HG03378 (cell line): ENCODE results near the gene NUDT1.
"Not testable (repeated sequence)": the region's sequence is repeated elsewhere in the genome, so short reads cannot be mapped to it uniquely, and the experiment has no call there.

Experiments used
- ATAC-seq: cut with Tn5 transposase; IDR thresholded peaks from one replicate; pipeline ENCODE4 v1.9.1; 2021; ENCODE audit warnings: mild to moderate bottlenecking, moderate library complexity; ENCODE audit not compliant: unreplicated experiment

The NUDT1 gene

DNA sequence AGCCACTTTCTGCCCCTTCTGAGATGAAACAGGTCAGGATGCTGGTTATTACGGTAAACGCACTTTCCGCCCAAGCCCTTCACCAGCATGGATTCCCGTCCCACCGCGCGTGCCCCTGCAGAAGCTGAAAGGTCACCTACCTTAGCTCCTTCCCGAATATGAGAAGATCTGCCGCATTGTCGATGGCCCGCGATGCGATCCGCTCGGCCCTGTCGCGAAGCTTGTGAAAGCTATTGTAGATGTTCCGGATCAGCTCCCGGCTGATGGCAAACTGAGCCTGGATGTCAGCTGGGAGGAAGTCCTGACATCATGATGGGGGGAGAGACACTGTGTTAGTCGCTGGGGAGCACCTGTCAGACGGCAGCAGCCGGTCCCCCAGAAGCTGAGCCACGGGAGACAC, 22.1 kb downstream of the NUDT1 start:
- no peak for ATAC-seq

GRCh38 chr7:2266911-2267310, 24.9 kb downstream of the NUDT1 start:
- no peak for ATAC-seq

- ATAC-seq: not testable (repeated sequence)
Measured at GRCh38 chr7:2269089-2269990, 27.3 kb downstream of the NUDT1 start.

DNA sequence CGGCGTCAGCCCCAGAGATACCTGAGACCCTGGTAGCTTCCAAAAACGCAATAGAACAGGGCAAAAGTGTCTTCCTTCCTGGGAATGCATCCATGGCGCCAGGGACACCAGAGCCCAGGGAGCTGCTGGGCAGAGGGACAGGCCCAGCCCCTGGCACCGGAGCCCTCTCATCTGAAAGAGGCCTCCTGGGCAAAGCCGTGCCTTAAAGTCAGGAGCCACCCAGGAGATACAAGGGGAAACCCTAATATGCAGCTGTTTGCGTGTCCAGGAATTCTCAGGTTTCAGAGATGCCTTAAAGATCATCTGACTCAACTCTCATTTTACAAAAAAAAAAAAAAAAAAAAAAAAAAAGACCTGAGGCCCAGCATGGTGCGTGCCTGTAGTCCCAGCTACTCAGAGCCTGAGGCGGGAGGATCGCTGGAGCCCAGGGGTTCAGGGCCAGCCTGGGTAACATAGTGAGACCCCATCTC, 28.0 kb downstream of the NUDT1 start:
- ATAC-seq: no peak

DNA sequence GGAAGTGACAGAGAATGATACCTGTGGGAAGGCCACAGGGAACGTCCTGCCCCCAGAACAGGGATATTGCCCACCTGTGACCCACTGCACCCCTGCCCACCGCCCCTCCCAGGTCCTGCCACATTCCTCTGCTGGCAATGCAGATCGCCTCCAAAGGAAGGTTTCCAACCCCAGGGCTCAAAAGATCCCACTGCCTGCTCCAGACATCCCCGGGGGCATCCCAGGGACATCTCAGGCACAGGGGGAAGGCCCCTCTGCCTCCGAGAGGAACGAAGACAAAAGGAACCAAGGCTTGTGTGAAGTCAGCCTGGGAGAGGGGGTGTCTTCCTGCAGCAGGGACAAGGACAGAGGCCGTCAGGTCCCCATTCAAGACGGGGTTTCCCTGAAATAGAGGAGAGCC, 28.5 kb downstream of the NUDT1 start:
- no peak for ATAC-seq

- no peak for ATAC-seq
Measured at GRCh38 chr7:2271273-2272026, 29.4 kb downstream of the NUDT1 start.

DNA sequence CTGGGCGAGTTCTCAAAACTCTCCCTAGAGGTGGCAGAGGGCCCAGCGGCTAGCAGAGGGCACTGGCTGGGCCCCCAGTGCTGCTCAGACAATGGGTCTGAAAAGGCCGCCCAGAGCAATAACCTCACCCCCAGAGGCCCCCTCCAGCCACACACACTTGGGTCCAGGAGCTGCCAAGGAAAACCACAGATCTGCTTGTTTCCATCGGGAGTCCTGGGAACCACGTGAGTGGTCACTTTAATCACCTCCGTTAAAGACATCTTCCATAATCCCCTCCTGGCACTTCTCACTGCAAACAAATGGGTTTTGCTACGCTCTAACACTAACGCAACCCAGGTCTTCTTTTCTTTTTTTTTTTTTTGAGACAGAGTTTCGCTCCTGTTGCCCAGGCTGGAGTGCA, 30.0 kb downstream of the NUDT1 start:
- no peak for ATAC-seq

- no peak for ATAC-seq
Measured at GRCh38 chr7:2273866-2274265, 31.8 kb downstream of the NUDT1 start.

GRCh38 chr7:2274666-2275065, 32.6 kb downstream of the NUDT1 start:
- ATAC-seq: no peak

DNA sequence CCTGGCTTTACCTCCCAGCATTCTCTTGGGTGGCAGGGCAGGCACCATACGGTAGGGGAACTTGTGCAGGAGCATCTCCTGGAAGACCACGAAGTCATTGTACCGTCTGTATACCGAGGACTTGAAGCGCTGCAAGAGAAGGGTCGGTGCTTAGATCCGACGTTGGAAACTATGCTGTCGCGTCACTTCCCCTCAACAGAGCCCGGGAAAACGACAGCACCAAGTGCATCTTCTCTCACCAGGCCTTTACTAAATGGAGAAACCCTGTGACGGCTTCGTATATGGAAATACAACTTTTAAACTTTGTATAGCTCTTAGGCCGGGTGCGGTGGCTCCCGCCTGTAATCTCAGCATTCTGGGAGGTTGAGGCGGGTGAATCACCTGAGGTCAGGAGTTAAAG, 33.1 kb downstream of the NUDT1 start:
- ATAC-seq: no peak

DNA sequence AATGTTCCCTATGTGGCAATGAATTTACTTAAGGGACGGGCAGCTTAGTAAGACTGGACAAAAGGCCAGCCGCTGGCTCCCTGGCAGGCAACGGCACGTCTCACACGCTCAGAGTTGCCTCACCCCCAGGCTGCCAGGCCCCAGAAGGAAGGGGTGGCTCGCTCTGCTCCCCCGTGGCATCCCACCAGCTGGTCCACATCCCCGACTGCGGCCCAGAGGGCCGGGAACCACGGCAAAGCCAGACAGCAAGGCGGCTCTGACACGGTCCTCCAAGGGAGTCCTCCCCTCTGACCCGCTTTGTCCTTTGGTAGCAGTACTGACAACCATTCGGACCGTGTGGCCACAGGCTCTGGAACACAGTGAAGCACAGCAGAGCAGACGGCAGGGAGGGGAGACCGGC, 34.1 kb downstream of the NUDT1 start:
- no peak for ATAC-seq

DNA sequence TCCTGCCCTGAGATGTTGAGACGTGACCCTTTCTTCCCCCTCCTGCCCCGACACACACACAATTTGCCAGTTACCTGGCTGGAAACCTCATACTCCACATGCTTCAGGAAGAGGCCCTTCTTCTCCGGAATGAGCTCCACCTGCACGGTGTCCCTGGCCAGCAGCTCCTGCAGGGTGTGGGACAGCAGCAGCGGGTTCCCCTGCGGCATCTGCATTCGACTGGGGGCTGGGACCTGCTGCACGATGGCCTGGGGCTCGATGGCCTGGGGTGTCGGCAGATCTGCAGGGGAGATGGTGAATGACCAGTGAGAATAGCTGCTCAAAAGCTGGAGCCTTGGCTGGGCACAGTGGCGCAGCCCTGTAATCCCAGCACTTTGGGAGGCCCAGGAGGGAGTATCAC, 36.0 kb downstream of the NUDT1 start:
- no peak for ATAC-seq

DNA sequence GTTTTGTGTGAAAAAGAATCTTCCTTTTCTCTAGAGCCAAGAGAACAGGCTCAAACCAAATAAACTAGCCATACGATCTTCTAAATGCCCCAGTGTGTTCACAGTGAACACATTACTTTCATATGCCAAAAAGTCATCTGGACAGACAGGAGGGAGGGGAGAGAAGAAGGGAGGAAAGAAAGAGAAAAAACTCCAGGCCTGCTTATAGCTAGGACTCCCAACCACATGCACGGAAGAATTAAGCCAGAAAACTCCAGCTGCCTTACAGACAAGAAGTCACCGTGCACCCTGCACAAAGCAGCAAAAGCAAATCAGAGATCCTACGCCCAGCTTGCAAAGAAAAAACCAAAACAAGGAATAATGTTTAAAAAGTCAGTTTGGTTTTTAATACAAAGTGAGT, 37.9 kb downstream of the NUDT1 start:
- no peak for ATAC-seq

DNA sequence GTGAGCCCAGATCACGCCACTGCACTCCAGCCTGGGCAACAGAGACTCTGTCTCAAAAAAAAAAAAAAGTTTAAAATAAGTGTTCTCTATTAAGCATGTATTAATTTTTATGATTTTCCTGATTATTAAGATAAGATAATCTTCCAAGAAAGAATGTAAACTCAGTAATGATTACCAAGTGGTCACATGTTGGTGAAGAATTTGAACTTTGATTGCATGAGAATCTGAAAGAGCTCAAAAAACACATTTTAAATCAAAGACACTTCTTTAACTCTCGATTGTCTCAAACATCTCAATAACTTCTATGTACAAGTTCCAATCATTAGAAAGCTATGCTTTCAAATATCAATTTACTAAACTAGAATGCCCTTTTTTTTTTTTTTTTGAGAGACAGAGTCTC, 38.4 kb downstream of the NUDT1 start:
- ATAC-seq: no peak

GRCh38 chr7:2281541-2281940, 39.5 kb downstream of the NUDT1 start:
- no peak for ATAC-seq

- no peak for ATAC-seq
Measured at GRCh38 chr7:2282185-2282751, 40.2 kb downstream of the NUDT1 start.

DNA sequence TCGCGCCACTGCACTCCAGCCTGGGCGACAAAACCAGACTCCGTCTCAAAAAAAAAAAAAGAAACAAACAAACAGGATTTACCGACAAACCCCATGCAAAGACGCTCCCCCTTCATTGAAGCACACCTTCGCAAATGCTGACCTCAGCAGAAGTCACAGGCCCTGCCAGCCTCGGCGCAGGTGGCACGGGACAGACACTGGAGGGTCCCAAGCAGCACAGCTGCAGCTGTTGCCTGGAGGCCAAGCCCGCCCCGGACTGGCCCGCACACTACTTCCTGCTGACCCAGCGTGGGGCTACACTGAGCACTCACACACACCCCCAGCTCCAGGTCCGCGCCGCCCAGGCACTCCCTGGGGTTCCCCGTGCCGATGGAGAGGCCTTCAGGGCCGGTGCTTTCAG, 41.0 kb downstream of the NUDT1 start:
- no peak for ATAC-seq

- no peak for ATAC-seq
Measured at GRCh38 chr7:2287745-2288144, 45.7 kb downstream of the NUDT1 start.

DNA sequence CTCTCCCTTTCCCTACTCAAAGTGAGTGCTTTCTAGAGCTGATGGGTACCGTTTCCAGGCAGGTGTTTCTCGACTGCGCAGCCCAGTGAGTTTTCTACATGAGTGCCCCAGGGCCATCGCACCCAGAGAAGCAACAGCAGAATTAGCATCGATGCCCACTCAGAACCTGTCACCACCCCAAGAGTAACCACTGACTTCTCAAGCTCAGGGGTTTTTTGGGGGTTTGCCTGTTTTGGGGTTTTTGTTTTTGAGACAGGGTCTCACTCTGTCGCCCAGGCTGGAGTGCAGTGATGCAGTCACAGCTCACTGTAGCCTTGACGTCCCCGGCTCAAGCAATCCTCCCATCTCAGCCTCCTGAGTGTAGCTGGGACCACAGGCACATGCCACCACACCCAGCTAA, 46.5 kb downstream of the NUDT1 start:
- peak; percentile 68 for ATAC-seq

DNA sequence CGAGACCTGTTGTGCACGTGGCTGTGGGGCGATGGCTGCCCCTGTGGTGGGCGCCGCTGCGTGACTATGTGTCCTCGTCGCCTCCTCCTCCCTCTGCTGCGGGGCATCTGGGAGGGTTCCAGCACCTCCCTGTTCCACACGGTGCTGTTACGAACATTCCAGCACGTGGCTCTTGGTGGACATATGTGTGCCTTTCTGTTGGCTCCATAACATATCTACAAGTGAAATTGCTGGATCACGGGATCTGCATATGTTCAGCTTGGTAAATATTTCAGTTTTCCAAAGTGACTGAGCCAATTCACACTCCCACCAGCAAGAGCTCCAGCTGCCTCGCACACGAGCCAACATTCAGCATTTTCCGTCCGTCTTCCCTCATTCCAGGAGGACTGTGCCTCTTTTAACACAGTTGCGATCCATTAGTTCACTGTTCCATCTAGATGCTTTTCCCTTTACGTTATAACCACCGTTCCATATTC, 47.1 kb downstream of the NUDT1 start:
- ATAC-seq: no peak

DNA sequence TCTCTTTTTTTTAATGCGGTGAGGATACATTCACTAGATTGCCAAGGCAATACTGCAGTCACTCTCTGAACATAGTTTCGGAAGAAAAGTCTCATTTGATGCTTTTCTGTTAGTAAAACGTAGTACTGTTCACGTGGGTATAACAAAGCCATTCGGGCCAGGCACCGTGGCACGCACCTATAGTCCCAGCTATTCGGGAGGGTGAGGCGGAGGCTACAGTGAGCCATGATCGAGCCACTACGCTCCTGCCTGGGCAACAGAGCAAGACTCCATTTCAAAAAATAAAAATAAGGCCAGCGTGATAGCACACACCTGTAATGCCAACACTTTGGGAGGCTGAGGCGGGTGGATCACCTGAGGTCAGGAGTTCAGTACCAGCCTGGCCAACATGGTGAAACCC, 47.6 kb downstream of the NUDT1 start:
- ATAC-seq: no peak

- ATAC-seq: no peak
Measured at GRCh38 chr7:2290877-2291276, 48.9 kb downstream of the NUDT1 start.
